ENCODE results near the gene REV1.

- no peak for TF ChIP-seq CTCF (IDR thresholded peaks at IDR 0.05; ENCODE audit: extremely low read depth in 1 of 2, insufficient read depth in 1 of 2, low read depth in 1 of 2, low read length in 2 of 2)
- TF ChIP-seq, protein P1, sequence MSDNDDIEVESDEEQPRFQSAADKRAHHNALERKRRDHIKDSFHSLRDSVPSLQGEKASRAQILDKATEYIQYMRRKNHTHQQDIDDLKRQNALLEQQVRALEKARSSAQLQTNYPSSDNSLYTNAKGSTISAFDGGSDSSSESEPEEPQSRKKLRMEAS (IDR thresholded peaks at IDR 0.05; ENCODE audit: insufficient read depth, insufficient read length): no peak
- TF ChIP-seq JUN (IDR thresholded peaks at IDR 0.05; ENCODE audit: borderline replicate concordance, insufficient read depth, insufficient read length, low read depth): no peak
- no peak for TF ChIP-seq POLR2AphosphoS5 (IDR thresholded peaks at IDR 0.05; ENCODE audit: insufficient read depth, low read depth, low read length)
- no peak for TF ChIP-seq POLR2A (IDR thresholded peaks at IDR 0.05; ENCODE audit: low read depth, low read length)
- TF ChIP-seq EZH2 (IDR thresholded peaks at IDR 0.05; ENCODE audit: borderline replicate concordance, low read depth, low read length, severe bottlenecking): no peak
- no peak for TF ChIP-seq FOS (IDR thresholded peaks at IDR 0.05; ENCODE audit: borderline replicate concordance, insufficient read depth, low read length)
- TF ChIP-seq GATA2 (IDR thresholded peaks at IDR 0.05; ENCODE audit: insufficient read depth, insufficient read length, low read depth, low read length): no peak
- no peak for TF ChIP-seq MYC (IDR thresholded peaks at IDR 0.05; ENCODE audit: low read depth, low read length)
Measured at GRCh38 chr2:99481941-99482340, 7.9 kb downstream of the REV1 start.
